Measurements from ENCODE around the gene MYO15B. TPM values are rescaled to one million over a fixed set of nuclear protein-coding genes. Genes with fewer than 3 reads are reported as not detected.

Gene MYO15B
- total RNA-seq, 2 experiments from 2014 or later = 11.3 to 13.7 TPM

DNA sequence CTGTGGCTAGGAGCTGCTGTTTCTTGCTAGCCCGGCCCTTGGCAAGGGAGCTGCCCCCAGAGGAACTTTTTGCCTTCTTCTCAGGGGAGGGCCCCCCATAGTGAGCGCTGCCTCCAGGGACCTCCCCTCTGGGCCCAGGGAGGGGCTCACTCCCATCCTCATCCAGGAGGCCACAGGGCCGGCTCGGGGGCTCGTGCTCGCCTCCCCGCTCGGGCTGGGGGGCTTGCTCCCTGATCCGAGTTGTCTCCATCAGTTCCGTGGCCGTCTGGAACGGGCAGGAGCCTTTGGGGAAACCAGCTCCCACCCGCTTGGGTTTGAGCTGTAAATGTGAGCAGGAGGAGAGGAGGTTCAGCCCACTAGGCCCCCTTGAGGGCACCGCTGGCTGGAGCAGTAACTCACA, 41.6 kb downstream of the MYO15B start:
- Mint-ChIP-seq H3K36me3 (ENCODE audit: low read depth) (no peaks in the 10 kb centered on the region), H3K4me1 (no peaks in the 10 kb centered on the region), H3K27me3 (no peaks in the 10 kb centered on the region), H3K4me3 (no peak overlapping the region), H3K9me3 (no peaks in the 10 kb centered on the region), H3K27ac (no peak overlapping the region)
- no peak for DNase-seq
- CTCF ChIA-PET = interaction anchor here (0.6 to 7.7 kb wide), 5 partner anchors 9 to 196 kb away, joined by 3 to 149 read pairs (median 4); no protein-coding TSS in a partner anchor
- POLR2A ChIA-PET = interaction anchor here (1.5 kb wide), 1 partner anchor 124 kb away, joined by 3 read pairs; no protein-coding TSS in a partner anchor

DNA sequence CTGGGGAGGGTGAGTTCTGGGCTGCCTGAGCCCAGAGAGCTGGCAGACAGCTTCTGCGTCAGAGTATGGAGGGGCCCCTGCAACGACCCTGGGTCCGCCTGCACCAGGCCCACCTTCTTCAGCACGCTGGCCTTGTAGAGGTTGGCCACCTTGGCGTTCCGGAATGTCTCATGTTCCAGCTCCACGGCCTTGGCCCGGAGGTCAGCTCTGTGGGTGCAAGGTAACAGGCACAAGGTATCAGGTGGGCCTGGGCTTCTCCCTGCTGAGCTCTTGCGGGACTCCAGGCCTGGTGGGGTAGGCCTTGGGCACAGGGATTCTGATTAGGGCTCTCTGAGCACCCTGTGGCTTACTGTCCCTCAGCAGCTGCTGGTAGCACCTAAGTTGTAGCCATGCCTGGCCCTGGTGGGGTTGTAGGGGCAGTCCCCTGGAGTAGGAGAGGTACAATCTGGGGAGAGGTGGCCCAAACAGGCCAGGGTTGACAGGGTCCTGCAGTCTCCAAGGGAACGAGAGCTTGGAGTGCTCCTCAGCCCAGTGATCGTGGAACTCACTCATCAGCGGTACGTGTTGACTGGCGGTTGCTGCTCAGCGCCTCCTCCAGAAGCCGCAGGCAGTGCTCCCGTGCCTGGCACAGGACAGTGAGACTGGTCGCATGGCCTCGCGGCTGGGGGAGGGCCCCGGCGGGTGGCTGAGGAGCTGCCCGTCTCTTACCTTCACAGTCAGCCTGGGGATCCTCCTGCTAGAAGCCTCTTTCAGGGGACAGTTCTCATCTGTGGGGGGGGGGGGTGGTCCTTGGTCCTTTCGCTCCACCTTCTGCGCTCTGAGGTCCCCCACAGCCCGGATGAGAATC, 42.7 kb downstream of the MYO15B start:
- Mint-ChIP-seq H3K27ac (no peak overlapping the region), H3K27me3 (no peaks in the 10 kb centered on the region), H3K9me3 (no peaks in the 10 kb centered on the region), H3K4me3 (no peak overlapping the region), H3K36me3 (ENCODE audit: low read depth) (no peaks in the 10 kb centered on the region), H3K4me1 (no peaks in the 10 kb centered on the region)
- POLR2A ChIA-PET = no interaction called here
- CTCF ChIA-PET = interaction anchor here (1.2 to 7.7 kb wide), 4 partner anchors 10 to 123 kb away, joined by 4 to 149 read pairs (median 8); no protein-coding TSS in a partner anchor
- no peak for DNase-seq

DNA sequence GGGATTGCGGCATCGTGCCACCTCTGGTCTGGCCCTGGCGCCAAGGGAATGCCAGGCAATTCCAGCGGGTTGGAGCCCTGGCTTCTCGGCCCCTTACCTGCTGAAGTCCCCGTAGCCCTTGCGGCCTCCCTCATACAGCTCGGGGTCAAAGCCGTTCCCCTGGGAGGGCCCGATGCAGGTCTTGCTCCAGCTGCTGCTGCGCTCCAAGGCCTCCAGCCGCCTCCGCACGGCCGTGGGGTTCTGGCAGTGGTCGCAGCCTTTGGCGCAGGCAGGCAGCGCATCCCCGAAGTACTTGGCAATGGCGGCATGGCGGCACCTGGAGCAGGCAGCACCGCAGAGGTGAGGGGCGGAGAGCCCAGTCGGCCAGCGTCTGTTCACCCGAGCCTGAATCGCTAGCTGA, 43.8 kb downstream of the MYO15B start:
- Mint-ChIP-seq H3K27me3 (no peaks in the 10 kb centered on the region), H3K4me3 (no peak overlapping the region), H3K27ac (no peak overlapping the region), H3K4me1 (no peaks in the 10 kb centered on the region), H3K9me3 (no peaks in the 10 kb centered on the region), H3K36me3 (ENCODE audit: low read depth) (no peaks in the 10 kb centered on the region)
- ChIA-PET CTCF (interaction anchor here (4.4 to 7.7 kb wide), 2 partner anchors 13 to 117 kb away, joined by 75 to 149 read pairs; a partner anchor contains a TSS), POLR2A (no interaction called here)
- no peak for DNase-seq

DNA sequence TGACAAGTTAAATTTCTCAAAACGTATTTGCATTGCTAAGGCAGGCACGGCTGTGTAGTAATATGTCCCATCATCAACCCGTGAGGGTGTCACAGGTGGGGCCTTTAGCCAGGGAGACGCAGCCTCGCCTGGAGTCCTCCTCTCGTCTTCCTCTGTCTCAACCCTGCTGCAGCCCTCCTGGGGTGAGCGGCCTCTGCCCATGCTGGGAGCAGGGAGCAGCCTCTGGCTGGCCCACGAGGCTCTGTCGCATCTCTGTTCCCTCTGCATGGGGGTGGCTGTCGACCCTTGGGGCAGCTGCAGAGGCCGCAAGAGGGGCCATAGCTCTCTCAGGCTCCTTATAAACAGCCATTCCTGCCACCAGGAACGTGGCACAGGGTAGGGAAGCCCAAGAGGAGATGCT, 44.8 kb downstream of the MYO15B start:
- H3K27ac Mint-ChIP-seq = no peak overlapping the region
- H3K9me3 Mint-ChIP-seq = no peaks in the 10 kb centered on the region
- DNase-seq = no peak
- no peaks in the 10 kb centered on the region for H3K4me1 Mint-ChIP-seq
- H3K36me3 Mint-ChIP-seq (ENCODE audit: low read depth) = no peaks in the 10 kb centered on the region
- no peak overlapping the region for H3K4me3 Mint-ChIP-seq
- H3K27me3 Mint-ChIP-seq = no peaks in the 10 kb centered on the region
- POLR2A ChIA-PET = interaction anchor here (1.0 to 1.2 kb wide), 3 partner anchors 9 to 148 kb away, joined by 3 read pairs; partner anchors contain the start of genes RECQL5 and SAP30BP
- CTCF ChIA-PET = interaction anchor here (0.6 to 7.7 kb wide), 51 partner anchors 8 to 343 kb away, joined by 3 to 149 read pairs (median 5); partner anchors contain the start of genes GALK1, GRB2, LLGL2 and RECQL5

DNA sequence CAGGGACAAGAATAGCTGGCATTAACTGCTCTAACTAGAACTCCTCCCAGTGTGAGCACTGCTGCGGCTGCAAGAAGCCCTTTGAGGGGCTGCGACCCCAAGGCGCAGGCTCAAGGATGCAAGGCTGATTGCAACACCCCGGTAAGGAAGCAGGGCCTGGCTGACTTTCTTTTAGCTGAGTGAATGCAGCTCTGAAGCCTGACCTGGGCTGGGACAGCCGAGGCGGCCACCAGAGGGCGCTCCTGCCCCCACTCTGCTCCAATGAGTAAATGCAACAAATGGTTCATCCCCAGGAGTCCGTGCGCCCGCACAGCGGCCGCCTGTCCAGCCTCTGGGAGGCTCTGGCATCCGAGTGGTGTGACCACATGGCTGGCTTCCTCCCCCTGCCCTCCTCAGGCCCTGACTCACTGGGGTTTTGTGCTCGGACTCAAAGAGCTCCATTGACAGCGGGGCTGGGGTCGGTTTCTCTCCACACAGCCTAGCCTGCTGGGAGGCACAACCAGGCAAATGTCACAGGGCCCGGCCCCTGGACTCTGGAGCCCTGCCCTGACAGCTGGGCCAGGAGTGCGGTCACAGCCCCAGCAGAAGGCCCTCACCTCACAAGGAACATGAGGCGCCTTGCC, 45.4 kb downstream of the MYO15B start, which contains the start of gene SMIM5:
SMIM5 (plus strand) TSS at position 572 of the 623 bp plus-strand sequence. CDS start 6,768 bp downstream, outside the sequence.
- DNase-seq = peak; percentile 84
- no peak within 1 kb of the TSS for H3K27ac Mint-ChIP-seq
- ChIA-PET POLR2A (interaction anchor here (1.0 to 1.2 kb wide), 4 partner anchors 8 to 147 kb away, joined by 3 read pairs; partner anchors contain the start of genes RECQL5 and SAP30BP), CTCF (interaction anchor here (0.6 to 7.7 kb wide), 53 partner anchors 9 to 344 kb away, joined by 3 to 149 read pairs (median 5); partner anchors contain the start of genes GALK1, GRB2, LLGL2 and RECQL5)
- no peaks in the 10 kb centered on the region for H3K9me3 Mint-ChIP-seq
- H3K4me1 Mint-ChIP-seq = no peaks in the 10 kb centered on the region
- H3K4me3 Mint-ChIP-seq = no peak within 1 kb of the TSS
- no peaks in the 10 kb centered on the region for H3K36me3 Mint-ChIP-seq (ENCODE audit: low read depth)
- H3K27me3 Mint-ChIP-seq = no peaks in the 10 kb centered on the region

DNA sequence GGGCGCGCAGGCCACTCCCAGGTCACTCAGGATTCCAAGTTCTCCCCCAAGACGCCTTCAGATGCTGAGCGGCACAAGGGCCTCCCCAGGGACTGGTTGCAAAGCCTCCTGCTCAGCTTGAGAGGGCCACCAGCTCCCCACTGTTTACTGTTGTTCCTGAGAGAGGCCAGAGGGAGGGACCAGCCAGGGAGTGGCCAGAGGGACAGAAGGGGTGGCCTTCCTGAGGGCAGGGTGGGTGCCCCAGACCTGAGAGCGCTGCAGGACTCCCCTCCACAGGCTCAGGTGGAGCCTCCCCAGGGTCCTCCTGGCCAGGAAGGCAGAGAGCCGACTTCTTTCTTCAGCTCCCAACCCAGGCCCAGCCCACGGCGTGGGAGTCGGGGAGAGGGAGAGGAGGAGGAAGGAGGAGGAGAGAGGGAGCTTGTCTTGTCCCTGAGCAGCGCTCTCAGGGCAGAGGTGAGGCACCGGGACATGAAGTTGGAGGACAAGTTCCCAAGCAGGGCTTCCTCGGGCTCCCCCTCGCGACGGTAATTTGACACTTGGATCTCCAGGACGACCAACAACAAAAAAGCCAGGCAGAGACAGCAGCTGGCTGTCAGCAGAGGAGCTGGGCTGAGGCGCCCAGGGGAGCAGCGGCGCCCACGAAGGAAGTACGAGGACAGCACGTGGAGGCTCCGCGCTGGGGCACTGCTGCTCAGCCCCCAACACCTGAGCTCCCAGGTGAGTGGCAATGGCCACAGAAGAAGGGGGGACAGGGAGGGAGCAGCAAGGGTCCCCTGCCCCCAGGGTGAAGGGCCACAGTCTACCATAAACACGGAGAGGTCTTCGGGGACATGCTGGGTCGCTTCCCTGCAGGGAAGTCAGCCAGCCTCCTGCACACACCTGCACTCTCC, 46.1 kb downstream of the MYO15B start:
- ChIA-PET POLR2A (interaction anchor here (0.8 to 1.4 kb wide), 6 partner anchors 7 to 146 kb away, joined by 3 to 4 read pairs (median 3); partner anchors contain the start of genes RECQL5 and SAP30BP), CTCF (interaction anchor here (0.5 to 7.7 kb wide), 40 partner anchors 9 to 321 kb away, joined by 3 to 149 read pairs (median 6); partner anchors contain the start of genes GALK1, GRB2 and TSEN54)
- H3K9me3 Mint-ChIP-seq = no peaks in the 10 kb centered on the region
- H3K4me1 Mint-ChIP-seq = no peaks in the 10 kb centered on the region
- H3K4me3 Mint-ChIP-seq = no peak overlapping the region
- no peaks in the 10 kb centered on the region for H3K27me3 Mint-ChIP-seq
- H3K36me3 Mint-ChIP-seq (ENCODE audit: low read depth) = no peaks in the 10 kb centered on the region
- H3K27ac Mint-ChIP-seq = no peak overlapping the region
- peak; percentile 57 for DNase-seq

DNA sequence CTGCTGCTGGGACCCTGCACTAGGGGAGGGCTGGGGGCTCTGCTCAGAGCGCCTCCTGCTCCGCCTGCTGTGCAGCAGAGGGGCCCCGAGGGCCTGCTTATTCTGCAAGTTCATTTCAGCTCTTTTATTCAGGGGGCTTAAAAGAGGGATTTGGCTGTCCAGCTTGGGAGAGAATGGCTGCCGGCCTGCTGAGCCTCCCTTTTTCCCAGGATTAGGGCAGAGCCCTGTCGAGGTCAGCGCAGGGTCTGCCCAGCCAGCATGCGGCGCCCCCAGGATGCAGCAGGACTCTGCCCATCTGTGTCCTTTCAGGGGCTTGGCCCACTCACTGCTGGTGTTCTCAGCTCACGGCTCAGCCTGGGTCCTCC, 46.8 kb downstream of the MYO15B start:
- Mint-ChIP-seq H3K27me3 (no peaks in the 10 kb centered on the region), H3K9me3 (no peaks in the 10 kb centered on the region), H3K27ac (no peak overlapping the region), H3K4me1 (no peaks in the 10 kb centered on the region), H3K36me3 (ENCODE audit: low read depth) (no peaks in the 10 kb centered on the region), H3K4me3 (no peak overlapping the region)
- POLR2A ChIA-PET = interaction anchor here (0.8 to 1.4 kb wide), 2 partner anchors 114 to 119 kb away, joined by 4 read pairs; no protein-coding TSS in a partner anchor
- no peak for DNase-seq
- CTCF ChIA-PET = interaction anchor here (0.5 to 7.7 kb wide), 16 partner anchors 10 to 321 kb away, joined by 3 to 149 read pairs (median 11); a partner anchor contains a TSS

DNA sequence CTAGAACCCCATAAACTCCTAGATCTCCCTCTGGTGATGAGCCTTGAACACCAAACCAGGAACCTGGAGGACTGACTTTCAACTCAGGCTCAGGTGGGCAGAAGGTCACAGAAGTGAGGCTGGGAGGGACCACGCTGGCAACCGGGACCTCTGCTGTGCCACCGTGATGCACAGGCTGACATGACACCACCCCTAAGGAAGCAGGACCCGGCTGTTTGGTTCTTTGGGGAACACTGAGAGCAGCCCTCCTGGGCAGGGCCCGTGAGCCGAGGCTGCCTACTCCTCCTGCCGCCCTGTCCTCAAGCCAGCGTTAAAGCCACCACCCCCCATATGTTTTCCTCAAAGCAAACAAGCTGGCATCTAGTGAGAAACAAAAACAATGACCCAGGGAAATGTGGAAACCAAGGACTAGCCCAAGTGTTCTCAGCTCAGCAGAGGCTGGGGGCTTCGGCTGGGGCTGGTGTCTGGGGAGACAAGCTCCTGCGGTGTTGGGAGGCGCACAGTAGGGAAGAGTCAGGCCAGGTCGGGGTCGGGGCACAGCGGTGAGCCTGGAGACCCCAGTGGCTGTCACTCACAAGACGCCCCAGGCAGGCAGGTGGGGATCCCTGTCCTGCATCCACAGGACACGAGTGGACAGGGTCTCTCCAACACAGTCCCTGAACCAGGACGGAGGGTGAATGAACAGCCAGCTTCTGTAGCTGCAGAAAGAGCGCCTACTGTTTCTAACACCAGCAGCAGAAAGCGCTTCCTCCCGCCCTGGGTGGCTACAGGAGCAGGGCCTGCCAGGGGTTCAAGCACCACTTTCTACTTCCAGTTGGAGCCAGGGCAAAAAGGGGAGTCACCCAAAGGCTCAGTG, 47.4 kb downstream of the MYO15B start:
- Mint-ChIP-seq H3K27me3 (no peaks in the 10 kb centered on the region), H3K9me3 (no peaks in the 10 kb centered on the region), H3K27ac (no peak overlapping the region), H3K36me3 (ENCODE audit: low read depth) (no peaks in the 10 kb centered on the region), H3K4me3 (no peak overlapping the region), H3K4me1 (no peaks in the 10 kb centered on the region)
- POLR2A ChIA-PET = interaction anchor here (1.4 kb wide), 1 partner anchor 119 kb away, joined by 4 read pairs; no protein-coding TSS in a partner anchor
- no peak for DNase-seq
- CTCF ChIA-PET = interaction anchor here (1.6 to 7.7 kb wide), 9 partner anchors 9 to 208 kb away, joined by 3 to 149 read pairs (median 23); a partner anchor contains a TSS

DNA sequence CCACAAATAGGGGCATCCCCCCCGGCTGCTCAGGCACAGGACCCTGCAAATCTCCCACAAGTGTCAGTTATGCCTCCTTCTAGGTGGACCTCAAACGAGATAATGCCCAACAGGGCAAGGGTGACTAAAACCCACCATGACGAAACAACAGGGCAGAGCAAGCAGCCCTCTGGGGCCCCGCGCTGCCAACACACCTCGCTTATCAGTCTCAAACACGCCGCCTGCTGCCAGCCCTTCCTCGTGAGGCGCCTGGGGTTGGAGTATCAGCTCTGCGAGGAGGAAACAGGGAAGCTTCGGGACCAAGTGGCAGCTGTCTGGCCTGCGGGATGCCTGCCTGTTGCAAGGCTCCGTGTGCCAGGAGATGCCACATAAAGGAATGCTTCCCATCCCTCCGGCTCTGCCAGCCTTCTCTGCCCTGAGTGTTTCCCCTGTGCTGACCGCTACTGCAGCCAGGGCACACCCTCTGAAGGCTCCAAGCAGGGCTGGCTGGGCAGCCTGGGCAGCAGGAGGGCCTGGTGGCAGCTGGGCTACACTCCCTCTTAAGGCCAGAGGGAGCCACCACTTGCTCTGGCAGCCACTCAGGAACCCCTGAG, 48.1 kb downstream of the MYO15B start:
- ChIA-PET POLR2A (no interaction called here), CTCF (interaction anchor here (1.6 to 7.7 kb wide), 6 partner anchors 8 to 114 kb away, joined by 3 to 149 read pairs (median 8); a partner anchor contains a TSS)
- Mint-ChIP-seq H3K9me3 (no peaks in the 10 kb centered on the region), H3K4me1 (no peaks in the 10 kb centered on the region), H3K27ac (no peak overlapping the region), H3K36me3 (ENCODE audit: low read depth) (no peaks in the 10 kb centered on the region), H3K4me3 (no peak overlapping the region), H3K27me3 (no peaks in the 10 kb centered on the region)
- no peak for DNase-seq

DNA sequence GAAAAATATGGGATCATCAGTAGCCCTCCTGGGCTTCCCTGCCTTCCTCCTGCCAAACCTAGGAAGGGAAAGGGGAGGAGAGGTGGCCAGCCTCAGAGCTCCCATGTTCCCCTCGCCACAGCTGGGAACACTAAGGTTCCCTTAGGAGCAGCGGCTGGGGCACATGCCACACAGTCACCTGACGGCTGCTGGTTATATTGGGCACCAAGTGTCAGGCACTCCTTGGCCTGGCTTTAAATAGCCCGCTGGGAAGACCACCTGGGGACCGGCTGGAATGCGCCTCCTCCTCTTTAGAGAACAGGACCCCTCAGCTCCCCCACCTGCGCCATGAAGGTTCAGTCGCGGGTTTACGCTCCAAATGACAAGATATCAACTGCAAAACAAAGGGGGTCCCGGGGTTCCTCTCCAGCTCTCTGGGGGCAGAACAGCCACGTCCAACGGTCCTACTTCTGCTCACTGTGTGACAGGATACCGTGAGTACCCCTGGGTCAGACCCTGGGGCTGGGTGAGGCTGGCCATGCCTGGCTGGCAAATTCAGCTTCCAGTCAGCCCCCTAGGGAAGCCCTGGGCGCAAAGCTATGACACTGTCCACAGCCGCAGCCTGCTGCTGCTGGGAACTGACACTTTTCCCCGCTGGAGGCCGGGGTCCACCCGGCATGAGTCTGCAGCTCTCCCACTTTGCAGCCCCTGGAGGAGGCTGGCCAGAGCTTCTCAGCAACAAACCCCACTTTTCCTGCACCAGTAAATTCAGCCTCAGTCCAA, 49.0 kb downstream of the MYO15B start:
- Mint-ChIP-seq H3K27me3 (no peaks in the 10 kb centered on the region), H3K9me3 (no peaks in the 10 kb centered on the region), H3K4me3 (no peak overlapping the region), H3K36me3 (ENCODE audit: low read depth) (no peaks in the 10 kb centered on the region), H3K4me1 (no peaks in the 10 kb centered on the region), H3K27ac (no peak overlapping the region)
- ChIA-PET POLR2A (no interaction called here), CTCF (interaction anchor here (1.1 to 2.8 kb wide), 4 partner anchors 10 to 113 kb away, joined by 4 to 9 read pairs (median 7); a partner anchor contains a TSS)
- no peak for DNase-seq
